NOMO-1 (cell line): ENCODE measurements around the gene ITGA5.
A peak's percentile ranks its signal among the peaks of the same experiment; 100 is the strongest.

ENCODE experiments used
- DNase-seq, 2 experiments: peaks; one replicate each; lab custom pipeline; 2025; ENCODE audit not compliant: unreplicated experiment in 2 of 2; lab: John Stamatoyannopoulos, UW

ITGA5 gene

GRCh38 chr12:54419088-54419887 is at the start of gene ITGA5:
TSS of gene ITGA5 (minus strand) at chr12:54419266. CDS start at chr12:54419198, 68 bp downstream.
- peak in 1 of 2 experiments; percentile 30 for DNase-seq

GRCh38 chr12:54465857-54466523 is 46.9 kb upstream of the ITGA5 start:
- DNase-seq: no peak

GRCh38 chr12:54463484-54463883 is 44.4 kb upstream of the ITGA5 start:
- DNase-seq: no peak

GRCh38 chr12:54463034-54463433 is 44.0 kb upstream of the ITGA5 start:
- DNase-seq: peak; percentile 70 to 94

- no peak for DNase-seq
These were observed 41.4 kb upstream of the ITGA5 start for GRCh38 chr12:54460317-54460923.

GRCh38 chr12:54459355-54459754 is 40.3 kb upstream of the ITGA5 start:
- no peak for DNase-seq

GRCh38 chr12:54455760-54456469 is 36.8 kb upstream of the ITGA5 start:
- DNase-seq: no peak

GRCh38 chr12:54452628-54453027 is 33.6 kb upstream of the ITGA5 start:
- no peak for DNase-seq

- peak; percentile 88 to 98 for DNase-seq
These were observed 29.3 kb upstream of the ITGA5 start for GRCh38 chr12:54448344-54448743.

GRCh38 chr12:54447917-54448316 is 28.9 kb upstream of the ITGA5 start:
- DNase-seq: no peak

GRCh38 chr12:54444206-54444605 is 25.1 kb upstream of the ITGA5 start:
- no peak for DNase-seq

- peak in 1 of 2 experiments; percentile 27 for DNase-seq
These were observed 24.4 kb upstream of the ITGA5 start for GRCh38 chr12:54443446-54443845.

GRCh38 chr12:54442961-54443360 is 23.9 kb upstream of the ITGA5 start:
- peak; percentile 33 to 64 for DNase-seq

- no peak for DNase-seq
These were observed 23.0 kb upstream of the ITGA5 start for GRCh38 chr12:54442099-54442498.

GRCh38 chr12:54439521-54440255 is 20.6 kb upstream of the ITGA5 start:
- peak; percentile 34 to 76 for DNase-seq

- no peak for DNase-seq
These were observed 20.0 kb upstream of the ITGA5 start for GRCh38 chr12:54439096-54439495.

GRCh38 chr12:54438517-54438916 is 19.5 kb upstream of the ITGA5 start:
- no peak for DNase-seq

- no peak for DNase-seq
These were observed 18.6 kb upstream of the ITGA5 start for GRCh38 chr12:54437697-54438096.

- no peak for DNase-seq
These were observed 18.2 kb upstream of the ITGA5 start for GRCh38 chr12:54437243-54437642.

GRCh38 chr12:54432815-54433164 is 13.7 kb upstream of the ITGA5 start:
- no peak for DNase-seq
